Upper lobe of left lung (tissue), 6 donors: ENCODE results near the gene F8A2. TPM values are rescaled to one million over a fixed set of nuclear protein-coding genes. Genes with fewer than 3 reads are reported as not detected.
A peak's percentile ranks its signal among the peaks of the same experiment; 100 is the strongest.
"Not testable (repeated sequence)": the region's sequence is repeated elsewhere in the genome, so short reads cannot be mapped to it uniquely, and the experiment has no call there.

ENCODE experiments used
- ATAC-seq, 2 donors: fragments of 200-7000 bp; cut with Tn5 transposase; one replicate each; pipeline ENCODE4 v1.9.1; 2022; ENCODE audit warnings: mild to moderate bottlenecking in 2 of 2, moderate library complexity in 2 of 2; ENCODE audit not compliant: low FRiP score in 2 of 2
- DNase-seq, 2 donors: peaks; one replicate each; pipeline ENCODE4 v3.0.0-alpha.2; 2019 to 2020
- H3K27ac ChIP-seq, 4 donors: fragments of 200-600 bp; sonication (generic); one replicate each; pipeline ENCODE4 v1.5.1; 2016 to 2019
- H3K27me3 ChIP-seq, 4 donors: fragments of 200-600 bp; sonication (generic); one replicate each; pipeline ENCODE4 v1.5.1; 2017 to 2019
- H3K36me3 ChIP-seq, 4 donors: fragments of 200-600 bp; sonication (generic); one replicate each; pipeline ENCODE4 v1.5.1; 2016 to 2019
- H3K4me1 ChIP-seq, 4 donors: fragments of 200-600 bp; sonication (generic); one replicate each; pipeline ENCODE4 v1.5.1; 2018 to 2019
- H3K4me3 ChIP-seq, 4 donors: fragments of 200-600 bp; sonication (generic); one replicate each; pipeline ENCODE4 v1.5.1; 2017 to 2019; ENCODE audit warnings: mild to moderate bottlenecking in 2 of 4, moderate library complexity in 1 of 4
- H3K9me3 ChIP-seq, 4 donors: fragments of 200-600 bp; sonication (generic); one replicate each; pipeline ENCODE4 v1.5.1; 2018 to 2019
- EP300 ChIP-seq, 4 donors: sonication (generic); formaldehyde crosslinking; IDR thresholded peaks; one replicate each; pipeline ENCODE4 v1.5.1; 2017; ENCODE audit warnings: antibody characterized with exemption in 4 of 4, control low read depth in 2 of 4
- POLR2A ChIP-seq, 4 donors: fragments of 450-650 bp; IDR thresholded peaks; one replicate each; pipeline ENCODE4 v1.5.1; 2016 to 2017; ENCODE audit warnings: antibody characterized with exemption in 4 of 4, mild to moderate bottlenecking in 2 of 4
- POLR2AphosphoS5 ChIP-seq, 2 donors: sonication (generic); formaldehyde crosslinking; IDR thresholded peaks; one replicate each; pipeline ENCODE4 v1.5.1; 2017; ENCODE audit warnings: antibody characterized with exemption in 2 of 2
- WGBS, 2 donors: methylation state at CpG; one replicate each; pipeline ENCODE4 v1.1.5; 2017 to 2018; 5-methylcytosine and 5-hydroxymethylcytosine counted together
- total RNA-seq, 6 donors: library from RNA; depleted of rRNA in 4 of 6; stranded (reverse); fragments of >200 nt in 4 of 6; gene quantifications; one replicate each; pipeline versions ENCODE4 v1.1.0 to v1.2.1, GENCODE V29; 2016 to 2021
- TF ChIP-seq, protein P1 (sequence below), 6 experiments: fragments of 450-650 bp in 4 of 6; fragments of 200-600 bp in 2 of 6; sonication (generic) in 2 of 6; IDR thresholded peaks; one replicate each; pipeline ENCODE4 v1.5.1; 2016 to 2019; ENCODE audit warnings: antibody characterized with exemption in 6 of 6
- donor health status: DM: no; HTN: no; CAD: no; lungs with moderate emphysema.
- donor health status: DM: no; HTN: yes; CAD: no; lungs with severe emphysema.

F8A2 gene
- total RNA-seq = 1 to 10 TPM in 2 of 6 donors, not detected in 4; 2.5 to 9.4 TPM

DNA sequence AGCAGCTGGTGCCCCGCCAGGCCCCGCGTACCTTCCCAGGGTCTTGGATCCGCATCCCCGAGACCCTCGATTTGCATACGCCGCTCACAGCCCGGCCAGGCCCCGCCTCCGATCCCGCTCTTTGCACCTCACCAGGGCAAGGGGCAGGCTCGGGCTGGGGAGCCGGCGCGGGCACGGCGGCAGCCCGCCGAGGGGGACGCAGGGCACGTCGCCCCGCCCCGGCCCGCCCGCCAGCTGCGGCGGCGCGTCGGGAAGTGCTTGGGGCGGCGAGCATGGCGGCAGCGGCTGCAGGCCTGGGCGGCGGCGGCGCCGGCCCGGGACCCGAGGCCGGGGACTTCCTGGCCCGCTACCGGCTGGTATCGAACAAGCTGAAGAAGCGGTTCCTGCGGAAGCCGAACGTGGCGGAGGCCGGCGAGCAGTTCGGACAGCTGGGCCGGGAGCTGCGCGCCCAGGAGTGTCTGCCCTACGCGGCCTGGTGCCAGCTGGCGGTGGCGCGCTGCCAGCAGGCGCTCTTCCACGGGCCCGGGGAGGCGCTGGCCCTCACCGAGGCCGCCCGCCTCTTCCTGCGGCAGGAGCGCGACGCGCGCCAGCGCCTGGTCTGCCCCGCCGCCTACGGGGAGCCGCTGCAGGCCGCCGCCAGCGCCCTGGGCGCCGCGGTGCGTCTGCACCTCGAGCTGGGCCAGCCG lies at the start of gene F8A2:
Gene F8A2 (plus strand): TSS at position 253 of the 686 bp plus-strand sequence. CDS start 20 bp downstream, at position 273.
- H3K27me3 ChIP-seq, H3K9me3 ChIP-seq, DNase-seq, H3K4me3 ChIP-seq, H3K27ac ChIP-seq, H3K4me1 ChIP-seq, H3K36me3 ChIP-seq: not testable (repeated sequence)
- no CpG with 5 or more reads among the region's 90 CpGs for WGBS, 2 donors
- ATAC-seq = peak; percentile 85 to 92

DNA sequence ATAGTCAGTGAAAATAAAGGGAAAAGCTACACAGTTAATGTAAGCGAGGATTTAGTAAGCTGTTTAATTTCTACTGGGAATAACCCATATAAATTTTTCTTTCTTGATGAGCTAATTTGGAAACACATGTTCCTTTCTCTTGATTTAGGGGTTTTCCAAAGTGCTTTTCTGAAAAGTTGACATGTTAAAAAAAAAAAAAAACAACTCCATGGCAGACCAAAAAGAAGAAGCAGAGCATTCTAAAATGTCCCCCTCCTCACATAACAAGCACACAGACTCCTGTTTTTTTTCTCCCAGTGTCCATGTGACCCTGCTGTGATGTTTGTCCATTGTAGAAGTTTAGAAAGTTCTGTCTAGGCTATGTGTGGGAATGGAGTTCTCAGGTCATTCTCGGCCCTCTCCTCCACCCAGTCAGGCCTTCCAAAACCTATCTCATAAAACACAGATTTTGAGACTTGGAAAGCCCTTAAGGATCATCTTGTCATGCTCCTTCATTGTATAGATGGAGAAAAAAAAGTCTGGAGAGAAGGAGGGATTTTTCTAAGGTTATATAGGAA lies 48.3 kb upstream of the F8A2 start:
- H3K4me1 ChIP-seq = peaks cover 0 to 4% (median 2%) of the 10 kb centered on the region in 4 donors
- ATAC-seq = no peak
- WGBS, 2 donors = 36 to 42% methylated on average over 2 of the region's 2 CpGs
- no peaks in the 10 kb centered on the region for H3K36me3 ChIP-seq
- TF ChIP-seq POLR2A (IDR thresholded peaks at IDR 0.05) = no peak
- no peak for TF ChIP-seq EP300 (IDR thresholded peaks at IDR 0.05)
- TF ChIP-seq, protein P1, sequence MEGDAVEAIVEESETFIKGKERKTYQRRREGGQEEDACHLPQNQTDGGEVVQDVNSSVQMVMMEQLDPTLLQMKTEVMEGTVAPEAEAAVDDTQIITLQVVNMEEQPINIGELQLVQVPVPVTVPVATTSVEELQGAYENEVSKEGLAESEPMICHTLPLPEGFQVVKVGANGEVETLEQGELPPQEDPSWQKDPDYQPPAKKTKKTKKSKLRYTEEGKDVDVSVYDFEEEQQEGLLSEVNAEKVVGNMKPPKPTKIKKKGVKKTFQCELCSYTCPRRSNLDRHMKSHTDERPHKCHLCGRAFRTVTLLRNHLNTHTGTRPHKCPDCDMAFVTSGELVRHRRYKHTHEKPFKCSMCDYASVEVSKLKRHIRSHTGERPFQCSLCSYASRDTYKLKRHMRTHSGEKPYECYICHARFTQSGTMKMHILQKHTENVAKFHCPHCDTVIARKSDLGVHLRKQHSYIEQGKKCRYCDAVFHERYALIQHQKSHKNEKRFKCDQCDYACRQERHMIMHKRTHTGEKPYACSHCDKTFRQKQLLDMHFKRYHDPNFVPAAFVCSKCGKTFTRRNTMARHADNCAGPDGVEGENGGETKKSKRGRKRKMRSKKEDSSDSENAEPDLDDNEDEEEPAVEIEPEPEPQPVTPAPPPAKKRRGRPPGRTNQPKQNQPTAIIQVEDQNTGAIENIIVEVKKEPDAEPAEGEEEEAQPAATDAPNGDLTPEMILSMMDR (IDR thresholded peaks at IDR 0.05) = no peak
- no peak for TF ChIP-seq POLR2AphosphoS5 (IDR thresholded peaks at IDR 0.05)
- peak overlapping the region; percentile 22 to 49 (median 37) for H3K4me3 ChIP-seq
- peak overlapping the region; percentile 65 to 82 (median 78) for H3K27ac ChIP-seq
- DNase-seq = no peak
- no peaks in the 10 kb centered on the region for H3K27me3 ChIP-seq
- no peaks in the 10 kb centered on the region for H3K9me3 ChIP-seq

DNA sequence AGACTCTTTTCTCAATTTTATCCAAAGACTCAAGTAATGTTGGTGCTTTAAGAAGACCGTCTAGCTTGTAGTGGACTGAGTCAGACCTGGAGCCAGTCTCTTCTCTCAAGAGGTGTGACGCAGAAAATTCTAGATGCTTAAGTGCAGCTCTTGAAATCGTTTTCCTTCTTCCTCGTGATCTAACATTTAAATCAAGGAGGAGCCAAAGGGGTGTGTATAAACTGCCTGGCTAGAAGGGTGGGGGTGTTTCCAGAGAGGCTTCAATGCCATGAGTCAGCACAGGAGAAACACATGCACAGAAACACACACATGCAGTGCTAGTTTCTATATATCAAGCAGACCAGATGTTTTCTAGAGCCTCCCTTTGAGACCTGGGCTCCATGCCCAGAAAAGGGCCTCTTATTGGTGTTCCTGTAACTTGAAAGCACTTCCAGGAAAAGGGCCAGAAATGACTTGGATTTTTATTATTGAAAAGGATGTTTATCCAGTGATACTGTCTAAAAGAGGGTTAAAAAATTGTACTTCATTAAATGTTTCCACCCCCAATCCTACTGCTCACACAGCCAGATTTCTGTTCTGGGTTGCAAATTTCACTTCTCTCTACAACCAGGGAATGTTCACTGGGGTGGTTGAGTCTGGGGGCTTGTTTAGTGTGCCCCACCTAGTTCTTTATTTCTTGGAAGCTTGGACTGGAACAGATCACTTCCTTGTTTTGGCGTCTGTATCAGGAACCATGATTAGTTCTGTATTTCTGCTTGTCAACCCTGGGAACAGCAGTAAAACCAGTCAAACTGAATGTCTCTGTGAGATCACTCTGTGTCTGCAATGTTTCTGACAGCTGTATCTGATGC lies 47.2 kb upstream of the F8A2 start, which contains the start of gene CLIC2:
Gene CLIC2 (minus strand): TSS at position 129 of the 851 bp plus-strand sequence. CDS start 187 bp downstream, outside the sequence.
- no peaks in the 10 kb centered on the region for H3K27me3 ChIP-seq
- H3K27ac ChIP-seq = peak within 1 kb of the TSS; percentile 65 to 82 (median 78)
- TF ChIP-seq, protein P1 (IDR thresholded peaks at IDR 0.05) = no peak
- TF ChIP-seq POLR2A (IDR thresholded peaks at IDR 0.05) (peak in 1 of 4 donors; percentile 59), EP300 (IDR thresholded peaks at IDR 0.05) (peak in 1 of 4 donors; percentile 58), POLR2AphosphoS5 (IDR thresholded peaks at IDR 0.05) (peak in 1 of 2 donors; percentile 58)
- peaks cover 0 to 4% (median 2%) of the 10 kb centered on the region in 4 donors for H3K4me1 ChIP-seq
- ATAC-seq (peak; percentile 94 to 96), DNase-seq (peak in 1 of 2 donors; percentile 81)
- no peaks in the 10 kb centered on the region for H3K36me3 ChIP-seq
- no peaks in the 10 kb centered on the region for H3K9me3 ChIP-seq
- H3K4me3 ChIP-seq = peak within 1 kb of the TSS; percentile 22 to 49 (median 37)
- 6 to 23% methylated on average over 3 to 5 of the region's 5 CpGs for WGBS, 2 donors

DNA sequence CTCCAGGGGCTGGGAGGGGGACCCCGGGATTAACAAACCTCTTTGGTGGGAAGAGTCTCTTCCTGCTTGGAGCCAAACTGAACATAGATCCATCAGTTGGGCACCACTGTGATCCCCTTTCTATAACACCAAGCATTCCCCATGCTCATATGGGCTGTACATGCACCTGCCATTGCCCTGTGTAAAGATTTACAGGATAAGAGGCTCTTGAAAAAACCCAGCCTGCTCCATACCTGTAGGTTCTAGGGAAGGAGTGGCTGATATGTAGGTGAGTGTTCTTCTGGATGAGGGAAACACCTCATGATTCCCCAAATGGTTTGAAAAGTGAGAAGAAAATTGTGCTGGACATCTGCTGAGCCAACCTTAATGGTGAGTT lies 46.6 kb upstream of the F8A2 start:
- not testable (repeated sequence) for H3K4me3 ChIP-seq, H3K4me1 ChIP-seq, DNase-seq, H3K9me3 ChIP-seq, H3K36me3 ChIP-seq, H3K27me3 ChIP-seq
- peak overlapping the region; percentile 51 to 82 (median 73) for H3K27ac ChIP-seq
- ATAC-seq = peak in 1 of 2 donors; percentile 61
- 47% methylated on average over 1 of the region's 1 CpG; no CpG with 5 or more reads in 1 of the 2 donors for WGBS, 2 donors

DNA sequence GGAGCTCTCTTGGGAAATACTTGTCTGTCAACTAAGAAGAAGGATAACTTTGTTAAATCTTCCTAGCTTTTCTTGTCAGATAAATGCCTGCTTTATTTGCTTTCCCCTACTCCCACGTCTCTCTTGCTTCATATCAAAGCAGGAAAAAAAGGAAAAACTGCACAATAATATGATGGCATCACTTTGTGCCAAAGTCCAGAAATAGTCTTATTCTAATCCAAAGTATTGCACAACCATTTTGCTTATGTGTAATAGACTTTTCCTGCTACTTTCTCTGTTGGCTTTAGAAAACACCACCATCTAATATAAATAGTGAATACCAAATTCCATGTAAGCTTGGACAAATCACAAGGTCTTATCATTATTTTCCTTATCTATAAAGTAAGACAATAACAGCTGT lies 36.2 kb upstream of the F8A2 start:
- H3K36me3 ChIP-seq, H3K27ac ChIP-seq, DNase-seq, H3K27me3 ChIP-seq, H3K4me1 ChIP-seq, H3K9me3 ChIP-seq, H3K4me3 ChIP-seq, ATAC-seq: not testable (repeated sequence)
- no CpG with 5 or more reads among the region's 1 CpG for WGBS, 2 donors

DNA sequence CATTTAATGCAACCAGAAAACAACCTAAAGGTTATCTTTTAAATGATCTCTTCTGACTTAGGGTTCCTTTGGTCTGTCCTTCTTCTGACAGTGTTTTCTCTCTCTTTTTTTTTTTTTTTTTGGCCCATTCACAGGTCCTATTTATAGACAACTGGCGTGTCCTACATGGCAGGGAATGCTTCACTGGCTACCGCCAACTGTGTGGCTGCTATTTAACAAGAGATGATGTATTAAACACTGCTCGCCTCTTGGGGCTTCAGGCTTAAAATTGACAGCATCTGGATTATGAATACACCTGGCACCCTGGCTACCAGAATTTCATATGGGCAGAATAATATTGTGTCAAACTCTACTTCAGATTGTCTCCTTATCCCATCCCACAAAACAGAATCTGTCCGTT lies 32.4 kb upstream of the F8A2 start:
- H3K27ac ChIP-seq, H3K36me3 ChIP-seq, H3K9me3 ChIP-seq, H3K4me3 ChIP-seq, DNase-seq, H3K27me3 ChIP-seq, ATAC-seq, H3K4me1 ChIP-seq: not testable (repeated sequence)
- no CpG with 5 or more reads among the region's 4 CpGs for WGBS, 2 donors

DNA sequence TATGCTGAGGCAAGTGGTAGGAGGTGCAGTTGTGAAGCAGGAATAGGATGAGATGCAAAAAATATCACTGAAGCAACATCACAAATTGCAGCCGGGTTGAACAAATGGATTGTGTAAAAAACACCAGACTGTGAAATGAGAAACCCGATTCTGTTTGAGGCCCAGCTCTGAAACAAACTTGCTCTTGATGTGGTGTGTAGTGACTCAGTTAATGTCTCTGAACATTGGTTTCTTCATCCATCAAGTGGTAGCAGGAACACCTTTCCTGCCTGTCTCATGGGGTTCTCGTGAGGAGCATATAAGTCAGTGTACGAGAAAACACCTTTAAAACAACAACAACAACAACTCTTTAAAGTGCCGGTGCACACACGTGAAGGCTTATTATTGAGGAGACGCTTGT lies 18.2 kb upstream of the F8A2 start:
- not testable (repeated sequence) for H3K4me1 ChIP-seq, H3K27ac ChIP-seq, H3K36me3 ChIP-seq, H3K4me3 ChIP-seq, H3K27me3 ChIP-seq, DNase-seq, H3K9me3 ChIP-seq, ATAC-seq
- no CpG with 5 or more reads among the region's 7 CpGs for WGBS, 2 donors

DNA sequence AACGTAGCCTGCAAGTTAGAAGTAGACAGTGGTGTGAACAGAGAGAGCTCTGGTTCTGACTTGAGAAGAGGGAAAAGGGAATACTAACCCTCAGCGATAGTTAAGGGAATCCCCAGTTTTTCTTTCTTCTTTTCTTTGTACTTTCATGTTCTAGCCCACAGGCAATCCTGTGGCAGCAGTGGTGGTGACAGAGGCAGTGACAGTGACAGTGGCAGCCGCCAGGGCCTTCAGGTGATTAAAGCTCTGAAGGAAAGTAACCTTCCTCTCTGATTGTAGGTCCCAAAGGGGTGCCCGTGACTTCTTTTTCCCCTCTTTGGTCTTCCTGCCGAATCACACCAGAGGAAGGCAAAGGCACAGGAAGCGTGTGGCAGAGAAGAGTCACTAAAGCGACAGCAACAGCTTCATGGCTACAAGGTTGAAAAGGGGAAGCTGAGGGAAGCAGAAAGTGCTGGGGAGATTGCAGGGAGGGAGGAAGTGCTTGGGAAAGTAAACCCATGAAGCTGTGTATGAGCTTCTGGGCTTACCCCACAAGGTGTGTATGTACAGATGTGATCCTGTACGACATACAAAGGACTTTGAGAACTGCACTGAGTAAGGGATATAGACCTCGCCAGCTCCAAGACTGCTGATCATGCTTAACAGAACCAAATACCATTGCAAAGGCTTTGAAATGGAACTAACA lies 8.0 kb upstream of the F8A2 start:
- DNase-seq, H3K4me1 ChIP-seq, H3K27me3 ChIP-seq, H3K27ac ChIP-seq, H3K9me3 ChIP-seq, H3K4me3 ChIP-seq, H3K36me3 ChIP-seq: not testable (repeated sequence)
- no CpG with 5 or more reads among the region's 9 CpGs for WGBS, 2 donors
- ATAC-seq = peak in 1 of 2 donors; percentile 50

DNA sequence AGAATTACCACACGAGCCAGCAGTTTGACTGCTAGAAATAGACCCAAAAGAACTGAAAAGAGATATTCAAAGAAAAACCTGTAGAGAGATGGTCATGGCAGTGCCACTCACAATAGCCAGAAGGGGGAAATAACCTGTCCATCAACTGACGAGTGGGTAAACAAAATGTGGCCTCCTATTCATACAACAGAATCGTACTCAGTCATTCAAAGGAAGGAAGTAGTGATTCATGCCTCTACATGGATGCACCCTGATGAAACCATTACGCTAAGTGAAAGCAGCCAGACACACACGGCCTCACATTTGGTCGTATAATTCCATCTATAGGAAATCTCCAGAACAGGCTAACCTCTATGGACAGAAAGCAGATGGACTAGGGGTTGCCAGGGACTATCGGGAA lies 2.1 kb upstream of the F8A2 start:
- H3K36me3 ChIP-seq, H3K27me3 ChIP-seq, H3K27ac ChIP-seq, H3K4me3 ChIP-seq, H3K9me3 ChIP-seq, ATAC-seq, DNase-seq, H3K4me1 ChIP-seq: not testable (repeated sequence)
- no CpG with 5 or more reads among the region's 7 CpGs for WGBS, 2 donors
